ENCODE data around the gene CPSF7.

CPSF7 gene

GRCh38 chr11:61417670-61418069, 12.1 kb downstream of the CPSF7 start:
- TF ChIP-seq YY1 (IDR thresholded peaks at IDR 0.05; ENCODE audit: low read depth) (no peak), CREB1 (IDR thresholded peaks at IDR 0.05; ENCODE audit: low read depth) (no peak), TEAD4 (IDR thresholded peaks at IDR 0.05) (no peak), RAD21 (IDR thresholded peaks at IDR 0.05; ENCODE audit: low read depth) (no peak), EP300 (IDR thresholded peaks at IDR 0.05; ENCODE audit: borderline replicate concordance) (no peak), ZBTB7A (IDR thresholded peaks at IDR 0.05; ENCODE audit: low read depth) (no peak), FOXM1 (IDR thresholded peaks at IDR 0.05; ENCODE audit: borderline replicate concordance, low read depth) (no peak), USF1 (IDR thresholded peaks at IDR 0.05) (no peak)

GRCh38 chr11:61416941-61417340, 12.8 kb downstream of the CPSF7 start:
- TF ChIP-seq TAF1 (IDR thresholded peaks at IDR 0.05; ENCODE audit: low read depth) (no peak), EP300 (IDR thresholded peaks at IDR 0.05; ENCODE audit: borderline replicate concordance) (no peak), YY1 (IDR thresholded peaks at IDR 0.05; ENCODE audit: low read depth) (no peak)

GRCh38 chr11:61415381-61415780, 14.4 kb downstream of the CPSF7 start:
- TF ChIP-seq CREB1 (IDR thresholded peaks at IDR 0.05; ENCODE audit: low read depth), result no peak
- no peak for TF ChIP-seq EGR1 (IDR thresholded peaks at IDR 0.05)
- TF ChIP-seq TAF1 (IDR thresholded peaks at IDR 0.05; ENCODE audit: low read depth), result no peak
- TF ChIP-seq REST (IDR thresholded peaks at IDR 0.05; ENCODE audit: low read depth), result no peak
- no peak for TF ChIP-seq MAX (IDR thresholded peaks at IDR 0.05)
- TF ChIP-seq TCF12 (IDR thresholded peaks at IDR 0.05; ENCODE audit: low read depth), result no peak
- no peak for TF ChIP-seq FOXM1 (IDR thresholded peaks at IDR 0.05; ENCODE audit: borderline replicate concordance, low read depth)
- TF ChIP-seq RAD21 (IDR thresholded peaks at IDR 0.05; ENCODE audit: low read depth), result no peak
- TF ChIP-seq CEBPB (IDR thresholded peaks at IDR 0.05), result no peak
- TF ChIP-seq TEAD4 (IDR thresholded peaks at IDR 0.05), result no peak
- TF ChIP-seq YY1 (IDR thresholded peaks at IDR 0.05; ENCODE audit: low read depth), result no peak
- TF ChIP-seq USF1 (IDR thresholded peaks at IDR 0.05), result no peak
- TF ChIP-seq EP300 (IDR thresholded peaks at IDR 0.05; ENCODE audit: borderline replicate concordance), result no peak
- no peak for TF ChIP-seq NFIC (IDR thresholded peaks at IDR 0.05)
- TF ChIP-seq ZBTB7A (IDR thresholded peaks at IDR 0.05; ENCODE audit: low read depth), result no peak

GRCh38 chr11:61414547-61414946, 15.2 kb downstream of the CPSF7 start:
- TF ChIP-seq YY1 (IDR thresholded peaks at IDR 0.05; ENCODE audit: low read depth) (no peak), TAF1 (IDR thresholded peaks at IDR 0.05; ENCODE audit: low read depth) (no peak), TCF12 (IDR thresholded peaks at IDR 0.05; ENCODE audit: low read depth) (no peak), CEBPB (IDR thresholded peaks at IDR 0.05) (no peak), CREB1 (IDR thresholded peaks at IDR 0.05; ENCODE audit: low read depth) (no peak), REST (IDR thresholded peaks at IDR 0.05; ENCODE audit: low read depth) (no peak), ZBTB7A (IDR thresholded peaks at IDR 0.05; ENCODE audit: low read depth) (no peak), MAX (IDR thresholded peaks at IDR 0.05) (no peak), USF1 (IDR thresholded peaks at IDR 0.05) (no peak), FOXM1 (IDR thresholded peaks at IDR 0.05; ENCODE audit: borderline replicate concordance, low read depth) (no peak), EGR1 (IDR thresholded peaks at IDR 0.05) (no peak), RAD21 (IDR thresholded peaks at IDR 0.05; ENCODE audit: low read depth) (no peak)

GRCh38 chr11:61413496-61413895, 16.3 kb downstream of the CPSF7 start:
- TF ChIP-seq MAX (IDR thresholded peaks at IDR 0.05) (no peak), CREB1 (IDR thresholded peaks at IDR 0.05; ENCODE audit: low read depth) (no peak), USF1 (IDR thresholded peaks at IDR 0.05) (no peak), NFIC (IDR thresholded peaks at IDR 0.05) (no peak)
